NCI-H146 treated with DMSO at 0.1 percent for 48 hours (cell line): Measurements from ENCODE around the gene REEP6.
A peak's percentile ranks its signal among the peaks of the same experiment; 100 is the strongest.
"Not testable (repeated sequence)": the region's sequence is repeated elsewhere in the genome, so short reads cannot be mapped to it uniquely, and the experiment has no call there.

ENCODE experiments used
- DNase-seq: peaks from one replicate; lab custom pipeline; 2025; ENCODE audit not compliant: unreplicated experiment; lab: John Stamatoyannopoulos, UW

The REEP6 gene

DNA sequence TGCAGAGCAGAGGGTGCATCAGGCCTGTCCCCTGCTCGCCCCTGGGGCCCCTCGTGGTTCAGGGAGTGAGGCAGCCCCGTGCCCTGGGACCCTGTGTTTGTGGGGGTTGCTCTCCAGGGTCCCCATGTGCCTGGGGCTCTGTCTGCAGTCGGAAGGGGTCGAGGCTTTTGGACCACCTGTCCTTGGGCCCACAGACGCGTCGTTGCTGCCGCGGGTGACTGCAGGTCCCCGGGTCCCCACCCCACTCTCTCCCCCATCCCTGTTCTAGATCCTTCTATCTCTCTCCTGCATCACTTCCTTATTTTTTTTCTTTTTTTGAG, 2.7 kb upstream of the REEP6 start:
- no peak for DNase-seq

DNA sequence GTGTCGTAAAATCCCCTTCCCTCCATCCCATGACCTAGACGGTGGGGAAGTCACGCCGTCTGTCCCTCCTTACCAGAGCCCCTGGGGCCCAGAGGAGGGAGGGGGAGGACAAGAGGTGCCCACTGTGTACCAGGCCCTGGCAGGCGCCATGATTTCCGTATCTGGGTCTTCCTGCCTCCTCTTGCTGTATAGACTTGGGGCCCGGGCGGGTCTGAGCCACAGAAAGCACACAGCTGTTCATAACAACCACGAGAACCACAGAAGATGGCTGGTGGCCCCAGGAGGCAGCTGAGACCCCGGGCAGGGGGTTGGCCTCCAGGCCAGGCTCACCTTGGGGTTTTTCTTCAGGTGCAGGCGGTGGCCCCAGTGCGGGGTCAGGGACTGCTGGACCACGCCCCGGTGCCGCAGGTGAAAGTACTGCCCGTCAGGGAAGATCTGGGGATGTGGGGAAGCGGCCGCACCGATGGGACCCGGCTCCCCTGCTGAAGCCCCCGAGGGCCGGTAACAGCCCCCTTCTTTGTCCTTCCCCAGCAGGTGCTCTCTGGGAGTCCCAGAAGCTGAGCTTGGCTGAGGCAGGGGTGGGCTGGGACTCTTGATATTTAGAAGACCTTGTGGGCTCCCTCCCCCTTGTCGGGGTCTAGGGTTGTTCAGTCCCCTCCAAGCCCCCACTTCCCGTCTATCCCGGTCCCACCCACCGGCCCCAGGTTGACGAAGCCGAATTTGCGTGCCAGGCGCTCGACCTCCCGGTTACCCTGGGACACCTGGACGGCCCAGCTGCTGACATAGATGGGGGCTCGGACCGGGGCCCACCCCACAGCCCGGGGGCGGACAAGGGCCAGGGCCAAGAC, 1.3 kb upstream of the REEP6 start:
- DNase-seq, result no peak

DNA sequence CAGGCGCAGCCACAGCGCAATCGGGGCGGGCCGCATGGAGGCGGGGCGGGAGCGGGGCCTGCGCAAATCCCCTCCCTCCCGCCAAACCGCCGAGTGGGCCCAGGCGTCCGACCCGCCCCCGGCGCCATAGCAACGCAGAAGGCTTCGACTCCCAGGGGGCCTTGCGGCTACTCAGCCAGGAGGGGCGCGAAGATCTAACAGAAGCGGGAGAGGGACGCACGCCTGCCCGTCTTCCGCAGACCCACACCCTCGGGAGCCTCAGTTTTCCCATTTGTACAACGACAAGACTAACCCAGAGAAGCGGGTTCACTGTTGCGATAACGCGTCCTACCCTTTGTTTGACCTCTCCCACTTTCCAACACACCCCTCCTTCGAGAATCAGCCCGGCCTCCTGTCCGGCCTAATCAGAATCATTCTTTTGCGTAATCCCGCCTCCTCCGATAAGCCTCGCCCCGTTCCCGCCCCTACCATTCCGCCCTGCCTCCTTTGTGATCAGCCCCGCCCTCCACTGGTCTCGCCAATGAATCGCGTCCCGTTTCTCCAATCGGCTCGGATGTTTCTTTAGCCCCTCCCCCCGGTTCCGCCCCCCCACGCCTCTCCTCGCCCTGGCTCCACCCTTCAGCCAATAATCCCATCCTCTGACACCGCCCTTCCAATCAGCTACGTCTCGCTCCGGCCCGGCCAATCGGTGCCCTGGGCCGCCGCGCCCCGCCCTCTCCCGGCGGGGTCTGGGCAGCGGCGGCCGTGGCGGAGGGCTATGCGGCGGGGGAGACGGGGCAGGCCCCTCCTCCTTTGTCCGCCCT, 469 bp upstream of the REEP6 start, which contains the start of gene PCSK4:
Gene PCSK4 (minus strand): TSS at position 40 of the 803 bp plus-strand sequence. CDS start 4 bp downstream, at position 36.
- DNase-seq, result peak; percentile 94

DNA sequence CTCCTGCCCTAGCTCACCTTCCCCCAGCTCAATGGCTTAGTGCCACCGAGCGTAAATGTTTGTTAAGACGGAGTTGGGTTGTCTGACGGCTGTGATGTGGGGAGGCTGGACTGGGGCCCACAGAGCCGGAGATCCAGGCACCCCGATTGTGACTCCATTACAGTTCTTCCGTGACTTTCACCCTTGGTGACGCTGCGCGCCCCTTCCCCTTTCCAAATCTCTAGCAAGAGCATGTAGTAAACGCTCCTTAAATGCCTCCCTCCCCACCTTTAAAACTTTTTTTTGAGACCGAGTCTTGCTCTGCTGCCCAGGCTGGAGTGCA, 829 bp downstream of the REEP6 start:
- DNase-seq, result no peak

DNA sequence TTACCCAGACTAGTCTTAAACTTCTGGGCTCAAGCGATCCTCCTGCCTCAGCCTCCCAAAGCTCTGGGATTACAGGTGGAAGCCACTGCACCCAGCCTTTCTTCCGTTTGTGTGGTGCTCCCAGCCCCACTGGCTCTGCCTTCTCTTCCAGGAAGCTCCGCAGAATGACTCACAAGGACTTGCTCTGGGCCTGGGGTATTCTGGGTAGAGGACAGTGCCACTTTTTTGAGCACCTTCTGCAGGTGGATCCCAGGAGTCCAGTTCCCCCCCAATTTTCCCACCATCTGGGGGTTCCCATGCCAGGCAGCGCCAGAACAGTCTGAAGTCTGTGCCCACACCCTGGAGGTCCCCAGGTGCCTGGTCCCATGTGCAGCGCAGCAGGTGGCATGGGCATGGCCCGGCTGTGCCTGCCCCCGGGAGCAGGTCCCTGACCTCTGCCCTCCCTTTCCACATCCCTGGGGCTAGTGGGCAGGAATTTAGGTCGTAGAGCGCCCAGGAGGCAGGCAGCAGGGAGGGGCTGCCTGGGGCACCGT, 1.6 kb downstream of the REEP6 start:
- no peak for DNase-seq

DNA sequence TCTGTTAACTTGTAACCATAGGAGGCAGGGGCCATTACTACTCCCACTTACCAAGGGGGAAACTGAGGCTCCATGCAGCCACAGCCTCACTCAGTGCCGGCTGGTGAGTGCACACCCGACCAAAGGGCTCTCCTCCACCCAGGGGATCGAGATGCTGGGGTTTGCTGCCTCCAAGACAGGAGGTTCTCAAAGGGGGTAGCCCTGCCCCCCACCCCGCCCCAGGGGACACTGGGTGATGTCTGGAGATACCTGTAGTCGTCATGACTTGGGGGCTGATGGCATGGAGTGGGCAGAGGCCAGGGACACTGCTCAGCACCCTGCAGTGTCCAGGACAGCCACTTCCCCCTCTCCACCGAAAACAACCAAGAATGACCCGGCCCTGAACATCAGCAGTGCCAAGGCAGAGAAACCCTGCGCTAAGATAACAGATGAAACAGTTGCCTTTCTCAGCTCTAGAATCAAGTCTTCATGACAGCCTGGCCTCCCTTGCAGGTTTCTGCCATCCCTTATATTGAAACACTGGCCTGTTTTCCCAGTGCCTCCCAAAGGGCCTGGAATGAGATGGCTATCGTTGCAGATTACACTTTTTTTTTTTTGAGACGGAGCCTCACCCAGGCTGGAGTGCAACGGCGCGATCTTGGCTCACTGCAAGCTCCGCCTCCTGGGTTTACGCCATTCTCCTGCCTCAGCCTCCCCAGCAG, 3.3 kb downstream of the REEP6 start:
- DNase-seq, result no peak

DNA sequence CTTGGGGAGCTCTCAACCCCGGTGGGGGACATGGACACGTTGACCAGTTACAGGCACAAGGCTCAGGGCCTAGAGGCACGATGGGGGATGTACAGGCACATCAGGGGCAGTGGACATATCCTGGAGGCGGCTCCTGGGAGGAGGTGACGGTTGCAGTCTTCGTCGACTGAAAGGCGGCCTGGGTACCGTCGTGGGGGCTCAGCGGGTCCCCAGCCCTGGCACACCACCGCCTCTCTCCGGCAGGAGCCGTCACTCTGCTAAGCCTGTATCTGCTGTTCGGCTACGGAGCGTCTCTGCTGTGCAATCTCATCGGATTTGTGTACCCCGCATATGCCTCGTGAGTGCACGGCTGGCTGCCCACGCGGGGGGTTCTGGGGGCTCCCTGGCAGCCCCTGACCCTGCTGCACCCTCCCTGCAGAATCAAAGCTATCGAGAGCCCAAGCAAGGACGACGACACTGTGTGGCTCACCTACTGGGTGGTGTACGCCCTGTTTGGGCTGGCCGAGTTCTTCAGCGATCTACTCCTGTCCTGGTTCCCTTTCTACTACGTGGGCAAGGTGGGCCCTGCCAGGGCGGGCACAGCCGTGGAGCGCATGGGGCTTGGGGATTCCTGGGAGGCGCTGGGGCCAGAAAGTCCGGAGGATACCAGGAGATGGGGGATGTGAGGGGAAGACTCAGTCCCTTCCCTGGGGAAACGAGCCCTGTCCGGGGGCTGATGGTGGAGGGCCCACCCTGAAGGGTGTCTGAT, 4.2 kb downstream of the REEP6 start:
- DNase-seq, result no peak

DNA sequence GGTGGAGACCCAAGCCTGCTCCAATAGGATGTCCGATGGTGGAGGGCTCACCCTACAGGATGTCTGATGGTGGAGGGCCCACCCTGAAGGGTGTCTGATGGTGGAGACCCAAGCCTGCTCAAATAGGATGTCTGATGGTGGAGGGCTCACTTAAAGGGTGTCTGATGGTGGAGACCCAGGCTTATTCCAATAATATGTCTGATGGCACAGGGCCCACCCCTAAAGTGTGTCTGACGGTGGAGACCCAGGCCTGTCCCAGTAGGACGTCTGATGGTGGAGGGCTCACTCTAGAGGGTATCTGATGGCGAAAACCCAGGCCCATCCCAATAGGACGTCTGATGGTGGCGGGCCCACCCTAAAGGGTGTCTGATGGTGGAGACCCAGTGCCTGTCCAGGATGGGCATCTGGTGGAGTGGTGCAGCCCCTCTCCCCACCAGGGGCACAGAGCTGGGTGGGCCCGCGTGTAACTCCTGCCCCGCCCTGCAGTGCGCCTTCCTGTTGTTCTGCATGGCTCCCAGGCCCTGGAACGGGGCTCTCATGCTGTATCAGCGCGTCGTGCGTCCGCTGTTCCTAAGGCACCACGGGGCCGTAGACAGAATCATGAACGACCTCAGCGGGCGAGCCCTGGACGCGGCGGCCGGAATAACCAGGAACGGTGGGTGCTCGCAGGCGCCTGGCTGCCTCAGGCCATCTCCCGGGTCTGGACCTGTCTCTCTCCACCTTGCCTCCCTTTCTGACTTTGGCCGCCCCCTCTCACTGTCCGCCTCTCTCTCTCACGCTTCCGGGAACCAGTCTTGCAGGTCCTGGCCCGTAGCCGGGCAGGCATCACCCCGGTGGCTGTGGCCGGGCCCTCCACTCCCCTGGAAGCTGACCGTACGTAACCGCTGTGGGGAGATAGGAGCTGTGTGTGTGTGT, 5.1 kb downstream of the REEP6 start:
- no peak for DNase-seq

DNA sequence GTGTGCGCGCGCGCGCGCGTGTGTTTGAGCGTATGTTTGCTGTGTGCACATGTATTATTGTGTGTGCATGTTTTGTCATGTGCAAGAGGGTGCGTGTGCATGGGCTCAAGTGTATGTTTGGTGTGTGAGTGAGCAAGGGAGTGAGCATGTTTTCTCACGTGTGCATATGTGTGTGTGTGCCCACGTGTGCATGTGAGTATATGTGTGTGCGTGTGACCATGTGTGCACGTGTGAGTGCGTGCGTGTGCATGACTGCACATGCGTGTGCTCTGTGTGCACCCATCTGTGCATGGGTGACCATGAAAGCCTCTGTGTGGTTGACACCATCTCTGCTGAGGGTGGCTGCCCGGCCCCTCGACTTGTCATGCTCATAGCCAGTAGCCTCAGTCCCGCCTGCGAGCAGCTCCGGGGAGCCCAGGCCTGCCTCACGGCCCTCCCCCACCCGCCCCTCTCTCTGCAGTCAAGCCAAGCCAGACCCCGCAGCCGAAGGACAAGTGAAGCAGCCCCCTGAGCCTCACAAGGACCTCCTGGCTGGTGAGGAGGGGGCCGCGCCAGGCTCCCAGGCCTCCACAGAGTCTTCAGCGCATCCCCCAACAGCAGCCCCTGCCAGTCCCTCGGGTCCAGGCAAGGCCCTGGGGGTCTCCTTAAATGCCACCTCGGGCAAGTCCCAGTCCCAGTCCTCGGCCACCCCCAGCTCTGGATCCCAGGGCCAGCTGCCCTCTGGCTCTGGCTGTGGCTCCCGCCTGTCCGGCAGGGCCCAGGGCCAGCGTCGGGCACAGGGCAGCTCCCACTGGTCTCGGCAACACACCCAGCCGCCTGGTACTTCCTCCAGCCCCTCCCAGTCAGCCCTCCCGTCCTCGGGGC, 6.0 kb downstream of the REEP6 start:
- no peak for DNase-seq

DNA sequence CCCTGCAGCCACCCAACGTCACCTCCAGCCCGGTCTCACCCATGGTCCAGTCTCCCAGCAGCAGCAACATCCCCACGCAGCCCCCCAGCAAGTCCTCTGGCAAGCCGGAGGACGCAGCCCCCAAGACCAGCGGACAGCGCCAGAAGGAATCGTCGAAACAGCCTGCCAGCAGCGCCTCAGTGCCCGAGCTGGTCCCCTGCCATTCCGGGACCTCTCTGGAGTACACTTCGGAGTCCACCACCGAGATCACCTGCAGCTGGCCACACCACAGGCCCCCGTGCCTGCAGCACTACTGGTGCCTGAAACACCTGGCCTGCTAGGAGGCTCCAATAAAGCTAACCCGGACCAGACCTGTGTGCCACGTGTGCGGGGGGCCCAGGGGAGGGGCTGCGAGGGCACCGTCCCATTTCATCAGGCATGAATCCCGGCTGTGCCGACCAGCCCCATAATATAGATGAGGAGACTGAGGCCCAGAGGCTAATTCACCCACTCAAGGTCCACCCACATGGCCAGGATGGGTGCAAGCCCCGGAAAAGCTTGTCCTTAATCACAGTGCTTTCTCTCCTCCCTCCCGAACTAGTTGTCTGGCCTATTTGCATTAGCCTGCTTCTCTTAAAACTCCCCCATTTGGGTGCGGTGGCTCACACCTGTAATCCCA, 6.7 kb downstream of the REEP6 start:
- no peak for DNase-seq

DNA sequence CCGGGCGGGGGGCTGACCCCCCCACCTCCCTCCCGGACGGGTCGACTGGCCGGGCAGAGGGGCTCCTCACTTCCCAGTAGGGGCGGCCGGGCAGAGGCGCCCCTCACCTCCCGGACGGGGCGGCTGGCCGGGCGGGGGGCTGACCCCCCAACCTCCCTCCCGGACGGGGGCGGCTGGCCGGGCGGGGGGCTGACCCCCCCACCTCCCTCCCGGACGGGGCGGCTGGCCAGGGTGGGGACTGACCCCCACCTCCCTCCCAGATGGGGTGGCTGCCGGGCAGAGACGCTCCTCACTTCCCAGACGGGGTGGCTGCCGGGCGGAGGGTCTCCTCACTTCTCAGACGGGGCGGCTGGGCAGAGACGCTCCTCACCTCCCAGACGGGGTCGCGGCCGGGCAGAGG, 8.2 kb downstream of the REEP6 start:
- not testable (repeated sequence) for DNase-seq

DNA sequence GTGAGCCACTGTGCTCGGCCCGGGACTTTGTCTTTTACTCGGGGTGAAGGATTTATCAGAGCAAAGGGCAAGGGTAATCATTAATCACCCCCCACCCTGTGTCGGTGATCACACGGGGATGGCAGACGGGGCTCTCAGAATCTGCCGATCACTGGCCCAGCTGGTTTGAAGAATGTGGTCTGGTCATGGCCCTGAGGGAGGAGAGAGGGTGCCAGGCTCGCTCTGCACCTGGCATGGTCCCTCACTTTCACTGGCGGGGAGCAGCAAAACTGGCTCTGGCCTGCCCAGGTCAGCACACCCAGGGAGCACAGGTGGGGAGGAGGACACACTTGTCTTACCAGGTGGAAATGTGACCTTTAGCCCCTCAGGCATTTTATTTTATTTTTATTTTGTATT, 10.2 kb downstream of the REEP6 start:
- DNase-seq, result no peak

DNA sequence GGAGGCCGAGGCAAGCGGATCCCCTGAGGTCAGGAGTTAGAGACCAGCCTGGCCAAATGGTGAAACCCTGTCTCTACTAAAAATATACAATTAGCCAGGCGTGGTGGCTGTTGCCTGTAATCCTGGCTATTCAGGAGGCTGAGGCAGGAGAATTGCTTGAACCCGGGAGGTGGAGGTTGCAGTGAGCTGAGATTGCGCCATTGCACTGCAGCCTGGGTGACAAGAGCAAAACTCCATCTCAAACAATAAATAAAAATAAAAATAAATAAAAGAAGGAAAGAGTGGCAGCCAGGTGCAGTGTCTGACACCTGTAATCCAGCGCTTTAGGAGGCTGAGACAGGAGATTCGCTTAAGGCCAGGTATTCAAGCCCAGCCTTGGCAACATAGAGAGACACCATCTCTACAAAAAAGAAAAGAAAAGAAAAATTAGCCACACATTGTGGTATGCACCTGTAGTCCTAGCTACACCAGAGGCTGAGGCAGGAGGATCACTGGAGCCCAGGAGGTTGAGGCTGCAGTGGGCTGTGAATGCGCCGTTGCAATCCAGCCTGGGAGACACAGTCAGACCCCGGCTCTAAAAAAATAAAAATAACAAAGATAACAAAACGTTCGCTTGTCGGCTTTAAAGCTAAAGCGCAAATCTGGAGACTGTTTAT, 11.6 kb downstream of the REEP6 start:
- no peak for DNase-seq

DNA sequence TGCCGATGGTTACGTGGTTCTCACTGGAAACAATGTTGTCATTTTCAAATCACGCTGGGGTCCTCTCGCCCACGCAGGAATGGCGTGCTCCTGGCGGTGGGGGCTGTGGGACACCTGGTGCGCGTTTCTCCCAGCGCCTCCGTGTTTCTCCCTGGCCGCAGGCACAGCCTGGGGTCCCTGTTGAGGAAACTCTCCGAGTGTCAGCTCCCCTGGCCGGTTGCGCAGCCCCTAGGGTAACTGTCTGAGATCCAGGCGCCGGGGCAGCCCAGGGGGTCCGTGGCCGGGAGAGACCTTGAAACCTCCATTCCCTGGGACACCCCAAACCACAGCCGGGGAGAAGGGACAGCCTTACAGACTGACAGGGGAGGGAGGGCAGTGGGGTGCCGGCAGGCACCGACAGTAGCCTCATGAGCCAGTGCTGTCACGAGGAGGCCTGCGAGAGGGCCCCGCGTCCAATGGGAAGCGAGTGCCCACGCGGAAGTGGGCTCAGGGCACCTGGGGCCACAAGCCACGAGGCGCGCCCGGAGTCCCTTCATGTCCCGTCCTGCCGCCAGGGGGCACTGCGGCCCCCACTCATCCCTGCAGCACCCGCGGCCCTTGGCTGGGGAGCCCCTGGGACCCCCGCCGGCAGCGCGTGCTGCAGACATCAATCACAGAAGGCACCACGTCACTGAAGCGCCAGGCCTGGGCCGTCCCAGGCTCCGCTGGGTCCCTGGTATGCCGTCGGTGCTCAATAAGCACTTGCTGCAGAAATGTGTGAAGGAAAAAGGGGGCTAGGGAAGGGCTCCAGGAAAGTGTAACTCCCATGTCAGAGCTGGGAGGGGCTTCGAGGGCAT, 12.3 kb downstream of the REEP6 start:
- no peak for DNase-seq

DNA sequence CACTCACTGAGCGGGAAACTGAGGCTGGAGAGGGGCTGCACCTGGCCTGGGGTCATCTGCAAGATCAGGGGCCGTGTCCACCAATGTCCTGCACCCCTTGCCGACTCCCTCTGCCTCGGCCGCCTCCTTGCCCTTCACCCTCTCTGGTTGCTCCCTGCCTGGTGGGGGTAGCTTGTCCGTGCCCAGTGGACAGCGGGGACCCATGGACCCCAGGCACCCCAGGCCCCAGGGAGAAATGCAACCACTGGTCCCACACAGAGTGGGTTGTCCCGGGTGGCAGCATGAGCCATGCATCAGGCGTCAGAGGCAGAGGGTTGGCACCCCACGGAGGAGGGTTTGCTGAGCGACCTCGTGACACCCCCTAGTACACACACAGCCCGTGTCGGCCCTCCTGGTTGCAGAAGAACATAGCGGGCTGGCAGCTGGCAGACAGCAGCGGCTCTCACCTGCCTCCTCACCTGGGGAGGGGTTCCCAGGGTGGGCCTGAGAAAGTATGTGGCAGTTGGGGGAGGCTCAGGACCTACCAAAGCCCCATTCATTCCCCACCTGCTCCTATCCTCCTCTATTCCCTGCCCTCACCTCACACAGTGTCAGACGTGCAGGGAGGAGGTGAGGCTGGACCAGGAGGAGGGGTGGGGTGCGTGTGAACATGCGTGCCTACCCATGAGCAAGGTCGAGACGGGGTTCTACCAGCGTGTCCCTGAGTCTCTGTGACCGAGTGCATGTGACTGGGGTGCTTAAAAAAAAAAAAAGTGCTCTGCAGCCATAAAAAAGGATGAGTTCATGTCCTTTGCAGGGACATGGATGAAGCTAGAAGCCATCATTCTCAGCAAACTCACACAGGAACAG, 13.2 kb downstream of the REEP6 start:
- DNase-seq, result no peak

DNA sequence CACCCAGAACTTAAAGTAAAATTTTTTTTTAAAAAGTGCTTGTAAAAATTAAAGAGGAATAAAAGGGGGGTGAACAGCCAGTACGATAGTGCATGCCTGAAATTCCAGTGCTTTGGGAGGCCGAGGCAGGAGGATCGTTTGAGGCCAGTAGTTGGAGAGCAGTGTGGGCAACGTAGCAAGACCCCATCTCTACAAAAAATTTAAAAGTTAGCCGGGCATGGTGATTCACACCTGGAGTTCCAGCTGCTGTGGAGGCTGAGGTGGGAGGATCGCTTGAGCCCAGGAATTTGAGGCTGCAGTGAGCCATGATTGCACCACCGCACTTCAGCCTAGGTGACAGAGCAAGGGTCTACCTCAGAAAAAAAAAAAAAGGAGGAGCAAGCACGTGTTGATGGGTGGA, 14.0 kb downstream of the REEP6 start:
- DNase-seq, result no peak
